Activated effector memory CD4-positive, alpha-beta T cell treated with anti-CD3 and anti-CD28 coated beads, Interleukin-2, amount 50 U/mL, for 16 hours (primary cell): Measurements from ENCODE around the gene MYLK4.

Source experiments
- DNase-seq: peaks from one replicate; pipeline ENCODE4 v3.0.0-alpha.2; 2020

The MYLK4 gene

GRCh38 chr6:2732503-2733089 lies 18.1 kb downstream of the MYLK4 start:
- no peak for DNase-seq

- no peak for DNase-seq
Observed at GRCh38 chr6:2731281-2731909, 19.3 kb downstream of the MYLK4 start.

GRCh38 chr6:2730353-2731107 lies 20.2 kb downstream of the MYLK4 start:
- DNase-seq = no peak

GRCh38 chr6:2729921-2730320 lies 20.8 kb downstream of the MYLK4 start:
- DNase-seq = no peak

- no peak for DNase-seq
Observed at GRCh38 chr6:2725999-2726567, 24.6 kb downstream of the MYLK4 start.

DNA sequence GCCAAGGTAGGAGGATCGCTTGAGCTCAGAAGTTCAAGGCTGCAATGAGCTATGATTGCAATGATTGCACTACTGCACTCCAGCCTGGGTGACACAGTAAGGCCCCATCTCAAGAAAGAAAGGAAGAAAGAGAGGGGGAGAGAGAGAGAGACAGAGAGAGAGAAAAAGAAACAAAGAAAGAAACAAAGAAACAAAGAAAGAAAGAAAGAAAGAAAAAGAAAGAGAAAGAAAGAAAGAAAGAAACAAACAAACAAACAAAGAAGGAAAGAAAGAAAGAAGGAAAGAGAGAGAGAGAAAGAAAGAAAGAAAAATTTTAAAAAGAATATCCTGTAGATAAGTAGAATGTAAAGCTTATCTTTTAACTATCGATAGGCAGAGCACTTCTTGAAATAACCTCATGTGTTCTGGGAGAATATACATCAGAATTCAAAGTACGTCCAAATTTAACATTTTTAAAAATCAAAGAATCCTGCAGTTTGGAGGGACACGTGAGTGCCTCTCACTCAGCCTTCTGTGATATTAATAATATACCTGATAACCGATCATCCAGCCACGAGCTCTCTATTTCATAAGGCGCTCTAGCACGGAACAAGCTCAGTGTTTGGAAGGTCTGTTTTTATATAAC lies 25.2 kb downstream of the MYLK4 start:
- DNase-seq = no peak

GRCh38 chr6:2721219-2721618 lies 29.5 kb downstream of the MYLK4 start:
- no peak for DNase-seq

- DNase-seq = no peak
Observed at GRCh38 chr6:2719093-2719455, 31.6 kb downstream of the MYLK4 start.

GRCh38 chr6:2718334-2719092 lies 32.2 kb downstream of the MYLK4 start:
- no peak for DNase-seq

DNA sequence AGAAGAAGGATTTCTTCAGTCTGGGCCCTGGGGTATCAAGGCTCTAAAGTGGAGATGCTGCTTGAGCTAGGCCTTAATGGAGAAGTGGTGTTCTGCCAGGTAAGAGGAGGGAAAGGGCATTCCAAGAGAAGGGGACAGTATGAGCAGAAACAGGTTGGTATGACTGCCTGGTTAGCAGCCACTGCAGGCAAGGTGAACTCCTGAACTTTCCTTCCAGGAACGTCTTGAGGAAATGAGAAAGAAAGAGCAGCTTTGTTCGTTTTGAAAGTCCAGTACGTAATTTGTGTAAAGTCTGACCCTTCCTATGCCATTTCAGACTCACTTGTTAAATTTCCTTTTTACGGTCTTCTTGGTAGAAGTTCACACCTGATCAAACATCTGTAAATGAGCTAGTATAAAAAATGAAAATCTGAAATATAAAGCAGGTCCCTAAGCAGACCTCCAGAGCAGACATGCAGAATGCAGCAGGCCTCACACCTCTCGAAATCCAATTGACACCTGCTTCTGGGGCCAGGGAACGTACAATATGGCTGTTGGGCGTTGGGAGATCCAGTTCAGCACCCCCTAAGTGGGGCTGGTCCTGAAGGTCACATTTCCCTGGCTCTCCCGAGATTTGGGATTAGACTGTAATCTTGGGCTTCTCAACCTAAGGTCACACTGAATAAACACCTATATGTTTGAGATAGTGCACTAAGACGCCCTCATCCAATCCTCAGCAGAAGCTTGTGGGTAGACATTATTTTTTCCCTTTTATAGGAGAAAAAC lies 33.6 kb downstream of the MYLK4 start:
- DNase-seq = no peak

GRCh38 chr6:2715737-2716136 lies 35.0 kb downstream of the MYLK4 start:
- no peak for DNase-seq

DNA sequence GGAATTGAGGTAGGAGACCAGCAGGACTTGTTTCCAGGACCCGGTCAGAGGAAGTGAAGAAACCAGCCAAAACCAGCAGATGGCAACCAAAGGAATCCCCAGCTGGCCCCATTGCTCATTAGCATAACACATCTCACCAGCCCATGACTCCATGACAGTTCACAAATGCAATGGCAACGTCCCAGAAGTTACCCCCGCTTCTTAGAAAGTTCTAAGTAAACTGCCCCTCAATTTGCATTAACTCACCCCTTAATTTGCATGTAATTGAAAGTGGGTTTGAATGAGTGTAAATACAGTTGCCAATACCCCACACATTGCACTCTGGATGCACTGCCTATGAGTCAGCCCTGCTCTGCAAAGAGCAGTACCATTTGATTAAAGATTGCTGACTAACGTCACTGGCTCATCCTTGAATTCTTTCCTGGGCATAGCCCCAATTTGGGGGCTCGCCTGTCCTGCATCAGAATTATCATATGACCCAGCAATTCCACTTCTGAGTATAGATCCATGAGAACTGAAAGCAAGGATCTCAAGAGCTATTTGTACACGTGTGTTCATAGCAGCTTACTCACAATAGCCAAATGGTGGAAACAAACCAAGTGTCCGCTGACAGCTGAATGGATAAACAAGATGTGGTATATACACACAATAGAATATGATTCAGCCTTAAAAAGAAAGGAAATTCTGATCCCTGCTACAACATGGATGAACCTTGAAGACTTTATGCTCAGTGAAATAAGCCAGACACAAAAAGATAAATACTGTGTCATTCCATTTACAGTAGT lies 36.4 kb downstream of the MYLK4 start:
- DNase-seq = no peak

DNA sequence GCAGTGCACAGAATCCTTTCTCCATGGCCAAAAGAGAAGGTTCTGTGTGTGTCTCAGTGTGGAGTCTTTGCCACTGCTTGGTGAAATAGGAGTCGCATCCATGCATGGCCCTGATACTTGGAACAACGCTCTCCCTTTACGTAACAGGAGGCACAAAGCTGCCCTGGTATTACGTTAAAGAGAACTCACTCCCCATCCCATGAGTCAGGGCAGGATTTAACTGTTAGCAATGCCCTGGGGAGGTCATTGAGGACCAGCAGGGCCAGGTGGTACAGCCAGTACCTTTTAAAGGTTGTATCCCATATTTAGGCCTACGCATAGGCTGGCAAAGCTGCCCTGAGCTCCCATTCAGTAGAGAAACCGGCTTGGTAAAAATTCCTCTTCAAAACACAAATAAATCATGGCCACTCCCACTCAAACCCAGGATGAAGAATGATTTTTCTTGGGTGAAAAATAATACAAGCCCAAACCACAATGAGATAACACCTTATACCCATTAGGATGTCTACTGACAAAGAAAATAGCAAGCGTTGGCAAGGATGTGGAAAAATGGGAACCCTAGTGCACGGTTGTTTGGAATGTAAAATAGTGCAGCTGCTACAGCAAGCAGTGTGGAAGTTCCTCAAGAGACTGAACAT lies 37.1 kb downstream of the MYLK4 start:
- no peak for DNase-seq

GRCh38 chr6:2712102-2712501 lies 38.6 kb downstream of the MYLK4 start:
- DNase-seq = no peak

- DNase-seq = no peak
Observed at GRCh38 chr6:2710412-2710811, 40.3 kb downstream of the MYLK4 start.

- DNase-seq = no peak
Observed at GRCh38 chr6:2708456-2708855, 42.3 kb downstream of the MYLK4 start.

DNA sequence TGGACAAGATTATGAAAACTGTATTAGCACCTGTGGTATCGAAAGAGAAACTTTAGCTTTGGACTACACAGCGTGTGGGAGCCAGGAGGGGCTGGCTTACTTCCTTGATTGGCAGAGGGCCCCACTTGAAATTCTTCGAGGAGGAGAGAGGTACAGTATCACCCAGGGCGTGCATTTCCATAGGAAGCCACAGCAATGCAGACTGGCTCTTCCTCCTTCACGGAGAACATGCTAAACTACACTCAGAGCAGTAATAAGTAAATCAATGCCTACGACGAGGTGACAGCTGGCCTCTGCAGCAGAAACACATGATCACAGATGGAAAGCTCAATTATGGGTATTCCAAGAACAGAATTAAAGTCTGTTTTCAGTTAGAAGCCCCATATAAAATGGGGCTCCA lies 44.2 kb downstream of the MYLK4 start:
- DNase-seq = no peak

GRCh38 chr6:2705256-2705655 lies 45.5 kb downstream of the MYLK4 start:
- no peak for DNase-seq

DNA sequence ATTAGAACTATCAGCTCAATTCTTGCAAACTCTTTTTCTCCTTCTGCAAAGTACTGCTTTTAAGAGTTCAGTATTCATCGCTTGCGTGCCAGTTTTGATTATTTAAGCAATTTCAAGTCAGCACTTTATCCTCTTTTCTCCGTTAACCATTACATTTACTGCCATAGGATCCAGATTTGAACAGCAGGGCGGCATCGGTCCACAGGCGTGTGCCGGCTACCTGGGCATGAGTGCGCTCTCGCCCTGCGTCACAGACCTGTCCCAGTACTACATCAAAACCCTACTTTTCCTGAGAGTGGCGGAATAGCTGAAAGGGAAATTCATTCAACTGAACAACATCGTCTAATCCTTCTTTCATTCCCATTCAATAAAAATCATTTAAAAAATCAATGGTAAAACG lies 53.4 kb downstream of the MYLK4 start:
- DNase-seq = no peak

- no peak for DNase-seq
Observed at GRCh38 chr6:2695454-2696095, 55.1 kb downstream of the MYLK4 start.
